Activated T-helper 17 cell treated with anti-CD3 and anti-CD28 coated beads, Interleukin-2, amount 50 U/mL, for 72 hours (primary cell): ENCODE data around the gene CETN1. TPM values are rescaled to one million over a fixed set of nuclear protein-coding genes. Genes with fewer than 3 reads are reported as not detected.

Experiments
- ATAC-seq: fragments of 150-1000 bp; cut with Tn5 transposase; replicated peaks from 2 replicates; pipeline ENCODE4 v1.10.0; 2021; ENCODE audit warnings: mild to moderate bottlenecking, moderate library complexity
- H3K27ac Mint-ChIP-seq: one replicate; pipeline ENCODE4 v1.8.0; 2022; ENCODE audit warnings: mixed read lengths
- H3K27me3 Mint-ChIP-seq: one replicate; pipeline ENCODE4 v1.8.0; 2022; ENCODE audit warnings: mixed read lengths
- H3K36me3 Mint-ChIP-seq: one replicate; pipeline ENCODE4 v1.8.0; 2022; ENCODE audit warnings: low read depth, mild to moderate bottlenecking, mixed read lengths
- H3K4me1 Mint-ChIP-seq: one replicate; pipeline ENCODE4 v1.8.0; 2022; ENCODE audit warnings: mixed read lengths
- H3K4me3 Mint-ChIP-seq: one replicate; pipeline ENCODE4 v1.8.0; 2022; ENCODE audit warnings: mild to moderate bottlenecking, mixed read lengths
- H3K9me3 Mint-ChIP-seq: one replicate; pipeline ENCODE4 v1.8.0; 2022; ENCODE audit warnings: mixed read lengths
- total RNA-seq, 2 donors: library from RNA; stranded (reverse); gene quantifications; one replicate each; pipeline ENCODE4 v1.2.3, GENCODE V29; 2022

CETN1 gene
- total RNA-seq, 2 donors from 2014 or later: not detected

GRCh38 chr18:572091-572830, 7.9 kb upstream of the CETN1 start:
- Mint-ChIP-seq H3K4me1 (no peaks in the 10 kb centered on the region), H3K9me3 (no peaks in the 10 kb centered on the region), H3K36me3 (no peaks in the 10 kb centered on the region), H3K27ac (no peak overlapping the region), H3K4me3 (no peak overlapping the region), H3K27me3 (peaks cover 17% of the 10 kb centered on the region)
- no peak for ATAC-seq

GRCh38 chr18:572831-573289, 7.3 kb upstream of the CETN1 start:
- H3K4me3 Mint-ChIP-seq: no peak overlapping the region

GRCh38 chr18:573385-573784, 6.8 kb upstream of the CETN1 start:
- no peak overlapping the region for H3K27ac Mint-ChIP-seq
- no peak overlapping the region for H3K4me3 Mint-ChIP-seq
- H3K27me3 Mint-ChIP-seq: peaks cover 14% of the 10 kb centered on the region
- H3K36me3 Mint-ChIP-seq: no peaks in the 10 kb centered on the region
- no peak for ATAC-seq
- H3K4me1 Mint-ChIP-seq: no peaks in the 10 kb centered on the region
- no peaks in the 10 kb centered on the region for H3K9me3 Mint-ChIP-seq

More at GRCh38 chr18:572831-573289, 7.3 kb upstream of the CETN1 start:
- Mint-ChIP-seq H3K27me3 (peaks cover 14% of the 10 kb centered on the region), H3K27ac (no peak overlapping the region), H3K36me3 (no peaks in the 10 kb centered on the region), H3K9me3 (no peaks in the 10 kb centered on the region), H3K4me1 (no peaks in the 10 kb centered on the region)
- ATAC-seq: no peak

GRCh38 chr18:574149-574860, 5.9 kb upstream of the CETN1 start:
- Mint-ChIP-seq H3K4me3 (no peak overlapping the region), H3K27me3 (peaks cover 14% of the 10 kb centered on the region), H3K9me3 (no peaks in the 10 kb centered on the region), H3K4me1 (no peaks in the 10 kb centered on the region), H3K36me3 (no peaks in the 10 kb centered on the region), H3K27ac (no peak overlapping the region)
- ATAC-seq: no peak

- ATAC-seq: no peak
- Mint-ChIP-seq H3K27ac (no peak overlapping the region), H3K36me3 (no peaks in the 10 kb centered on the region), H3K27me3 (peaks cover 16% of the 10 kb centered on the region), H3K4me1 (no peaks in the 10 kb centered on the region), H3K9me3 (no peaks in the 10 kb centered on the region), H3K4me3 (no peak overlapping the region)
These were observed 5.1 kb upstream of the CETN1 start for GRCh38 chr18:574865-575645.

GRCh38 chr18:576924-577323, 3.3 kb upstream of the CETN1 start:
- Mint-ChIP-seq H3K9me3 (no peaks in the 10 kb centered on the region), H3K4me1 (no peaks in the 10 kb centered on the region), H3K27ac (no peak overlapping the region), H3K27me3 (peaks cover 16% of the 10 kb centered on the region), H3K4me3 (no peak overlapping the region), H3K36me3 (no peaks in the 10 kb centered on the region)
- no peak for ATAC-seq

- Mint-ChIP-seq H3K36me3 (no peaks in the 10 kb centered on the region), H3K27me3 (peaks cover 22% of the 10 kb centered on the region), H3K4me3 (no peak overlapping the region), H3K4me1 (no peaks in the 10 kb centered on the region), H3K9me3 (no peaks in the 10 kb centered on the region), H3K27ac (no peak overlapping the region)
- no peak for ATAC-seq
These were observed 2.4 kb upstream of the CETN1 start for GRCh38 chr18:577643-578375.

GRCh38 chr18:579238-579637, 942 bp upstream of the CETN1 start:
- no peaks in the 10 kb centered on the region for H3K9me3 Mint-ChIP-seq
- no peak overlapping the region for H3K4me3 Mint-ChIP-seq
- peaks cover 24% of the 10 kb centered on the region for H3K27me3 Mint-ChIP-seq
- no peaks in the 10 kb centered on the region for H3K4me1 Mint-ChIP-seq
- H3K36me3 Mint-ChIP-seq: no peaks in the 10 kb centered on the region
- H3K27ac Mint-ChIP-seq: no peak overlapping the region
- ATAC-seq: no peak

GRCh38 chr18:581096-581495, 916 bp downstream of the CETN1 start:
- no peak overlapping the region for H3K4me3 Mint-ChIP-seq
- H3K4me1 Mint-ChIP-seq: no peaks in the 10 kb centered on the region
- H3K27ac Mint-ChIP-seq: no peak overlapping the region
- no peak for ATAC-seq
- no peaks in the 10 kb centered on the region for H3K36me3 Mint-ChIP-seq
- no peaks in the 10 kb centered on the region for H3K9me3 Mint-ChIP-seq
- peaks cover 19% of the 10 kb centered on the region for H3K27me3 Mint-ChIP-seq

GRCh38 chr18:582465-582864, 2.3 kb downstream of the CETN1 start:
- H3K27me3 Mint-ChIP-seq: peaks cover 14% of the 10 kb centered on the region
- H3K36me3 Mint-ChIP-seq: no peaks in the 10 kb centered on the region
- no peak overlapping the region for H3K27ac Mint-ChIP-seq
- no peaks in the 10 kb centered on the region for H3K9me3 Mint-ChIP-seq
- ATAC-seq: no peak
- no peak overlapping the region for H3K4me3 Mint-ChIP-seq
- no peaks in the 10 kb centered on the region for H3K4me1 Mint-ChIP-seq

- no peak overlapping the region for H3K27ac Mint-ChIP-seq
These were observed 14.9 kb downstream of the CETN1 start for GRCh38 chr18:595068-595467.

GRCh38 chr18:595571-595970, 15.4 kb downstream of the CETN1 start:
- no peaks in the 10 kb centered on the region for H3K36me3 Mint-ChIP-seq
- no peak overlapping the region for H3K27ac Mint-ChIP-seq
- no peak for ATAC-seq
- H3K27me3 Mint-ChIP-seq: peaks cover 16% of the 10 kb centered on the region
- no peak overlapping the region for H3K4me3 Mint-ChIP-seq
- H3K9me3 Mint-ChIP-seq: no peaks in the 10 kb centered on the region
- no peaks in the 10 kb centered on the region for H3K4me1 Mint-ChIP-seq

More at GRCh38 chr18:595068-595467, 14.9 kb downstream of the CETN1 start:
- Mint-ChIP-seq H3K4me3 (no peak overlapping the region), H3K4me1 (no peaks in the 10 kb centered on the region), H3K9me3 (no peaks in the 10 kb centered on the region), H3K36me3 (no peaks in the 10 kb centered on the region), H3K27me3 (peaks cover 11% of the 10 kb centered on the region)
- ATAC-seq: no peak

- no peaks in the 10 kb centered on the region for H3K4me1 Mint-ChIP-seq
- H3K4me3 Mint-ChIP-seq: no peak overlapping the region
- peak; percentile 80 for ATAC-seq
- no peaks in the 10 kb centered on the region for H3K36me3 Mint-ChIP-seq
- no peak overlapping the region for H3K27ac Mint-ChIP-seq
- H3K9me3 Mint-ChIP-seq: no peaks in the 10 kb centered on the region
- peaks cover 21% of the 10 kb centered on the region for H3K27me3 Mint-ChIP-seq
These were observed 16.2 kb downstream of the CETN1 start for GRCh38 chr18:596288-596881.

- H3K36me3 Mint-ChIP-seq: no peaks in the 10 kb centered on the region
- no peak overlapping the region for H3K27ac Mint-ChIP-seq
- H3K9me3 Mint-ChIP-seq: no peaks in the 10 kb centered on the region
- no peaks in the 10 kb centered on the region for H3K4me1 Mint-ChIP-seq
- ATAC-seq: no peak
- no peak overlapping the region for H3K4me3 Mint-ChIP-seq
- H3K27me3 Mint-ChIP-seq: peaks cover 26% of the 10 kb centered on the region
These were observed 18.0 kb downstream of the CETN1 start for GRCh38 chr18:598124-598589.
